Activated naive CD4-positive, alpha-beta T cell treated with anti-CD3 and anti-CD28 coated beads, Interleukin-2, amount 50 U/mL, for 72 hours (primary cell): ENCODE data around the gene TP53I13. TPM values are rescaled to one million over a fixed set of nuclear protein-coding genes. Genes with fewer than 3 reads are reported as not detected.

Experiments used
- ATAC-seq, 2 donors: fragments of 150-1000 bp; cut with Tn5 transposase; 2 replicates each; pipeline ENCODE4 v1.10.0; 2021; ENCODE audit warnings: mild to moderate bottlenecking in 2 of 2, moderate library complexity in 2 of 2
- DNase-seq, 2 donors: peaks; one replicate each; pipeline ENCODE4 v3.0.0; 2021 to 2022; ENCODE audit warnings: low spot score in 2 of 2
- H3K27ac Mint-ChIP-seq, 2 donors: one replicate each; pipeline ENCODE4 v1.8.0; 2022; ENCODE audit warnings: mild to moderate bottlenecking in 2 of 2, mixed read lengths in 2 of 2
- H3K36me3 Mint-ChIP-seq, 2 donors: one replicate each; pipeline ENCODE4 v1.8.0; 2022; ENCODE audit warnings: mixed read lengths in 2 of 2
- H3K9me3 Mint-ChIP-seq, 2 donors: one replicate each; pipeline ENCODE4 v1.8.0; 2022; ENCODE audit warnings: mixed read lengths in 2 of 2
- total RNA-seq, 2 donors: library from RNA; stranded (reverse); gene quantifications; one replicate each; pipeline ENCODE4 v1.2.3, GENCODE V29; 2022

TP53I13 gene
- total RNA-seq, 2 donors from 2014 or later, result 29.9 to 52.1 TPM

GRCh38 chr17:29562615-29563014, 5.9 kb upstream of the TP53I13 start:
- Mint-ChIP-seq H3K36me3 (peaks cover 11 to 16% of the 10 kb centered on the region in 2 donors), H3K27ac (no peak overlapping the region), H3K9me3 (no peaks in the 10 kb centered on the region)
- DNase-seq (no peak), ATAC-seq (no peak)

- DNase-seq (no peak), ATAC-seq (no peak)
- Mint-ChIP-seq H3K36me3 (peaks cover 11 to 16% of the 10 kb centered on the region in 2 donors), H3K27ac (no peak overlapping the region), H3K9me3 (no peaks in the 10 kb centered on the region)
Observed at GRCh38 chr17:29563816-29564215, 4.7 kb upstream of the TP53I13 start.

- Mint-ChIP-seq H3K27ac (peak overlapping the region; percentile 82 to 84), H3K9me3 (no peaks in the 10 kb centered on the region), H3K36me3 (peaks cover 11 to 20% of the 10 kb centered on the region in 2 donors)
- ATAC-seq (peak; percentile 18 to 21), DNase-seq (peak in 1 of 2 donors; percentile 65)
Observed at GRCh38 chr17:29565643-29566472, 2.6 kb upstream of the TP53I13 start.

DNA sequence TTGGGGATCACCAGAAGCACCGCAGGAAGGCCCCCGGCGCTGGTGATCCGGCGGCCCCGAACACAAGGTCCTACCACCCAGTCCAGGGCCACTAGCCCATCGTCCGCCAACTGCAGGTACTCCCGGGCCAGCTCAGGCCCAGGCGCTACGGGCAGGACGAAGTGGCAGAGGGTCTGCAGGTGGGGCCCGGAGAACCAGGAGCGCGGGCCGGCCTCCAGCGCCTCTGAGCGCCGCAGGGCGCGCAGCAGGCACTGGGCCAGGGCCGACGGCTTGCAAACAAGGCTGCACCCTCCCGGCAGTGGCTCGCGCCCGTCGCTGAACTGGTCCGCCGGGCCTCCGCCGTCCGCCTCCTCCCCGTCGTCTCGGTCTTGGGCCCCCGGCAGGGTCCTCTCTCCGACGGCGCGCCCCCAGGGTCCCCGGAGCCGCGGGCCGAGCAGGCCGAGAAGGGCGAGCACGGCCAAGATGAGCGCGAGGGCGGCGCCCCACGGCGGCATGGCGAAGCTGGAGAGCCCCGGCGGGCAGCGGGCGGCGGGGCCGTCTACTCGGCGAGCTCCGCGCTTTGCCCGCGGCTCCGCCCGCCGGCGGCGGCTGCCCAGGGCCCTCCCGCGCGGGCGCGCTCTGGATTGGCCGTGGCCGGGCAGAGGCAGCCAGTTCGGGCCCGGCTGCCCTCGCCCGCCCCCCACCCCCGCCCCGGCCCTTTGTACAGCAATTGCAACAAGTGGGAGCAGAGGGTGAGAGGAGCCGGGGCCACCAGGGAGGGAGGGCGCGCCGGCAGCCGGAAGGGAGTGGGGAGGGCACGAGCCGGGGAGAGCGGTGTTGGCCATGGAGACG, 1.8 kb upstream of the TP53I13 start, which contains the start of gene ABHD15:
Gene ABHD15, minus strand, starts transcription at position 565 of the 831 bp plus-strand sequence. Its CDS starts 71 bp downstream, at position 494.
- DNase-seq (peak; percentile 73), ATAC-seq (peak; percentile 48 to 55)
- H3K9me3 Mint-ChIP-seq, result no peaks in the 10 kb centered on the region
- H3K27ac Mint-ChIP-seq, result peak within 1 kb of the TSS; percentile 84 to 88
- peaks cover 11 to 20% of the 10 kb centered on the region in 2 donors for H3K36me3 Mint-ChIP-seq

GRCh38 chr17:29567304-29567553, 1.3 kb upstream of the TP53I13 start:
- peak; percentile 12 to 13 for ATAC-seq
- peak overlapping the region; percentile 22 to 88 for H3K27ac Mint-ChIP-seq

GRCh38 chr17:29567554-29568330, 759 bp upstream of the TP53I13 start:
- DNase-seq (peak; percentile 79 to 84), ATAC-seq (peak; percentile 66 to 68)
- no peaks in the 10 kb centered on the region for H3K9me3 Mint-ChIP-seq
- H3K27ac Mint-ChIP-seq, result peak overlapping the region; percentile 88 to 90
- peaks cover 7 to 11% of the 10 kb centered on the region in 2 donors for H3K36me3 Mint-ChIP-seq

More at GRCh38 chr17:29567304-29567553, 1.3 kb upstream of the TP53I13 start:
- no peak for DNase-seq
- Mint-ChIP-seq H3K36me3 (peaks cover 11 to 16% of the 10 kb centered on the region in 2 donors), H3K9me3 (no peaks in the 10 kb centered on the region)

DNA sequence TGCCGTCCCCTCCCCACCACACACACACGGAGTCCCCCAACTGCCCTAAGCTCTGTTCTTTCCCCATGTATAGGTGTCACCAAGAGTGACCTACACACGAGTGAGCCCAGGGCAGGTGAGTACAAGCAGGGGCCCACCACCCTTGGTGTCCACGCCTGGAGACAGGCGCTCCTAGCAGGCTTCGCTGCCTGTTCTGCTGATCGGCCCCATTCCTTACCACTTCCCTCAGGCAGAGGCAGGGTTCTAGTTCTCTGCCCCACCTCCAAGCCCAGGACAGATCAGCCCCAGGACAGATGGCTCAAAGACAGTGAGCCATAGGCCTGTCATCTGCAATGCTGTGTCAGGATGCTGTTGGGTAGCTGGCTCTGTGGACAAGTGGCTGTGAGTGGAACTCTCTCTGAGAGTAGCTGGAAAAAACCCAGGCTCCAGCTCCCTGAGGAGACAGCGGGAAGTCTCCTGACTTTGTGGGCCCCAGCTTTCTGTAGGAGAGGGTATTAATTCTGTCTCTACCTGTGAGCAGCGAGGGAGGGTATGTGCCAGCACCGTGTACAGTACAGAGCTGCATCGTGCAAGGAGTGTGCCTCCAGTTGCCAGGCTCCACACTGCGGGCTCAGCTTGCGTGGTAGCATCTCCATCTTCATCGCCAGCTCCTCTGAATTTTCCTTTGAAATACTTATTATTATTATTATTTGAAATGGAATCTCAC, 897 bp downstream of the TP53I13 start:
- Mint-ChIP-seq H3K27ac (peak overlapping the region; percentile 78 to 88), H3K9me3 (no peaks in the 10 kb centered on the region), H3K36me3 (peaks cover 5 to 15% of the 10 kb centered on the region in 2 donors)
- DNase-seq, result no peak
- no peak for ATAC-seq

DNA sequence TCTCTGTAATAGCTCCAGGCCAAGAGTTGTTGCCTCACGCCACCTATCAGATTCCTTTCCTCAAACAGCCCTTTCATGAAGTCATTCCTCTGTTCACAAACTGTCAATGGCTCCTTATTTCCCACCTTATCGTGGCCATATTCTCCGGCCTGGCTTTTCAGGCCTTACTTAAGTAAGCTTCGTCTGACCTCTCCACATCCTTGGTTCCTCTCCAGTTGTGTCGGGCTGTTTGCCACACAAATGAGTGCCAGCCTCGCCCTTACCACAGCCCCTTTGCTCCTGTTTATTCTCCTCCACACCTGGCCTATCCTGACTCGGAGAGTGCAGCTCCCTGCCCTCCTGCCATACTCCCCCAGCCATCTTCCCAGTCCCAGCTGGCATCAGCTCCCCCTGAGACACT, 2.0 kb downstream of the TP53I13 start:
- Mint-ChIP-seq H3K9me3 (no peaks in the 10 kb centered on the region), H3K27ac (no peak overlapping the region), H3K36me3 (peaks cover 5 to 15% of the 10 kb centered on the region in 2 donors)
- ATAC-seq (no peak), DNase-seq (no peak)

GRCh38 chr17:29571486-29571882, 3.0 kb downstream of the TP53I13 start:
- Mint-ChIP-seq H3K27ac (no peak overlapping the region), H3K9me3 (no peaks in the 10 kb centered on the region), H3K36me3 (peaks cover 0 to 10% of the 10 kb centered on the region in 2 donors)
- no peak for ATAC-seq
- no peak for DNase-seq

DNA sequence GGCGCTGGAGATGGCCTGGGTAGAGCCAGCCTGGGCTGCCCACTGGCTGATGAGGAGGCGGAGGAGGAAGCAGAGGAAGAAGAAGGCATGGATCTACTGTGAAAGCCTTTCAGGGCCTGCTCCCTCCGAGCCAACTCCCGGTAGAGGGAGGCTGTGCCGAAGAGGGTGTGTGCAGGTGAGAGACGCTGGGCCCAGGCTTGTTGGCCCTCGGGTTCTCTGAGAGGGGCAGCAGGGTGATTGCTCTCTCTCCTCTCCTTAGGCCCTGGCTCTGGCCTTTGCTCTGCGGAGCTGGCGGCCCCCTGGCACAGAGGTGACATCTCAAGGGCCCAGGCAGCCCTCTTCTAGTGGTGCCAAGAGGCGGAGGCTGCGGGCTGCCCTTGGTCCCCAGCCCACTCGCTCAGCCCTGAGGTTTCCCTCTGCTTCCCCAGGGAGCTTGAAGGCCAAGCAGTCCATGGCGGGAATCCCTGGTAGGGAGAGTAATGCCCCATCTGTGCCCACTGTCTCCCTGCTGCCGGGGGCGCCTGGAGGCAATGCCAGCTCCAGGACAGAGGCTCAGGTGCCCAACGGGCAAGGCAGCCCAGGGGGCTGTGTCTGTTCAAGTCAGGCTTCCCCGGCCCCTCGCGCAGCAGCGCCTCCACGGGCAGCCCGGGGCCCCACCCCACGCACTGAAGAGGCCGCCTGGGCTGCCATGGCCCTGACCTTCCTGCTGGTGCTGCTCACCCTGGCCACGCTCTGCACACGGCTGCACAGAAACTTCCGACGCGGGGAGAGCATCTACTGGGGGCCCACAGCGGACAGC, 3.6 kb downstream of the TP53I13 start:
- H3K27ac Mint-ChIP-seq, result no peak overlapping the region
- peaks cover 0 to 10% of the 10 kb centered on the region in 2 donors for H3K36me3 Mint-ChIP-seq
- no peak for ATAC-seq
- no peak for DNase-seq
- H3K9me3 Mint-ChIP-seq, result no peaks in the 10 kb centered on the region

GRCh38 chr17:29572691-29573557, 4.4 kb downstream of the TP53I13 start:
- Mint-ChIP-seq H3K27ac (peak overlapping the region; percentile 55 to 72), H3K36me3 (peaks cover 0 to 10% of the 10 kb centered on the region in 2 donors)

GRCh38 chr17:29573558-29573869, 5.0 kb downstream of the TP53I13 start:
- Mint-ChIP-seq H3K36me3 (peaks cover 0 to 10% of the 10 kb centered on the region in 2 donors), H3K9me3 (no peaks in the 10 kb centered on the region), H3K27ac (peak overlapping the region; percentile 65 to 72)
- DNase-seq (no peak), ATAC-seq (no peak)

More at GRCh38 chr17:29572691-29573557, 4.4 kb downstream of the TP53I13 start:
- peak; percentile 59 to 68 for DNase-seq
- peak in 1 of 2 donors; percentile 24 for ATAC-seq
- no peaks in the 10 kb centered on the region for H3K9me3 Mint-ChIP-seq

- Mint-ChIP-seq H3K27ac (peak overlapping the region; percentile 65 to 72), H3K36me3 (peaks cover 0 to 10% of the 10 kb centered on the region in 2 donors), H3K9me3 (no peaks in the 10 kb centered on the region)
- no peak for ATAC-seq
- no peak for DNase-seq
Observed at GRCh38 chr17:29573871-29574731, 5.6 kb downstream of the TP53I13 start.
